ENCODE data around the gene ZNF142. TPM values are rescaled to one million over a fixed set of nuclear protein-coding genes. Genes with fewer than 3 reads are reported as not detected.
A peak's percentile ranks its signal among the peaks of the same experiment; 100 is the strongest.

ZNF142 gene
- polyA plus RNA-seq, 3 donors: 0.72 to 15.6 (median 3.3) TPM

- no peak overlapping the region for H3K27ac Mint-ChIP-seq
- 93% methylated on average over 15 of the region's 15 CpGs for WGBS (ENCODE audit: insufficient coverage)
- H3K79me2 ChIP-seq (ENCODE audit: insufficient read depth, low read length): peaks cover 8% of the 10 kb centered on the region
These were observed 4.5 kb upstream of the ZNF142 start for GRCh38 chr2:218663901-218664300.

DNA sequence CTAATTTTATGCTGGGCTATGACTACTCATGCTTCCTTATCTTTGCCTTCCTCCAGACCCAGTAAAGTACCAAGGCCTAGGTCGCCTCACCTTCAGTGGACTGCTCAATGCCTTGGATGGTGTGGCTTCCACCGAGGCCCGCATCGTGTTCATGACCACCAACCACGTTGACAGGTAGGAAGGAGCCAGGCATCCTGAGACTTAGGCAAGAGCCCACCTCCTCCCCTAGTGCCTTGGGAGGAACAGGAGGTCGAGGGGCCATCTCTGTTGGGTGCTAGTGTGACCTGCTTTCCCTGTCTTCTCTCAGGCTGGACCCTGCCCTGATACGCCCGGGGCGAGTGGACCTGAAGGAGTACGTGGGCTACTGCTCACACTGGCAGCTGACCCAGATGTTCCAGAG, 3.4 kb upstream of the ZNF142 start:
- TF ChIP-seq, protein P1, sequence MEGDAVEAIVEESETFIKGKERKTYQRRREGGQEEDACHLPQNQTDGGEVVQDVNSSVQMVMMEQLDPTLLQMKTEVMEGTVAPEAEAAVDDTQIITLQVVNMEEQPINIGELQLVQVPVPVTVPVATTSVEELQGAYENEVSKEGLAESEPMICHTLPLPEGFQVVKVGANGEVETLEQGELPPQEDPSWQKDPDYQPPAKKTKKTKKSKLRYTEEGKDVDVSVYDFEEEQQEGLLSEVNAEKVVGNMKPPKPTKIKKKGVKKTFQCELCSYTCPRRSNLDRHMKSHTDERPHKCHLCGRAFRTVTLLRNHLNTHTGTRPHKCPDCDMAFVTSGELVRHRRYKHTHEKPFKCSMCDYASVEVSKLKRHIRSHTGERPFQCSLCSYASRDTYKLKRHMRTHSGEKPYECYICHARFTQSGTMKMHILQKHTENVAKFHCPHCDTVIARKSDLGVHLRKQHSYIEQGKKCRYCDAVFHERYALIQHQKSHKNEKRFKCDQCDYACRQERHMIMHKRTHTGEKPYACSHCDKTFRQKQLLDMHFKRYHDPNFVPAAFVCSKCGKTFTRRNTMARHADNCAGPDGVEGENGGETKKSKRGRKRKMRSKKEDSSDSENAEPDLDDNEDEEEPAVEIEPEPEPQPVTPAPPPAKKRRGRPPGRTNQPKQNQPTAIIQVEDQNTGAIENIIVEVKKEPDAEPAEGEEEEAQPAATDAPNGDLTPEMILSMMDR (IDR thresholded peaks at IDR 0.05): no peak
- H3K27ac Mint-ChIP-seq: peak overlapping the region in 1 of 7 donors; percentile 26
- peaks cover 54 to 63% of the 10 kb centered on the region in 2 donors for H3K36me3 Mint-ChIP-seq
- H3K9me3 ChIP-seq (replicated peaks in 1 of 2; ENCODE audit: control insufficient read depth in 1 of 2, insufficient read depth in 1 of 2, low read length in 2 of 2): no peaks in the 10 kb centered on the region
- H3K79me2 ChIP-seq (ENCODE audit: insufficient read depth, low read length): peaks cover 19% of the 10 kb centered on the region
- no peak overlapping the region for H3K27ac ChIP-seq (ENCODE audit: low read depth in 1 of 2, low read length in 2 of 2)
- intact Hi-C loops (cut with micrococcal nuclease): no loop called here
- H3K9ac ChIP-seq (ENCODE audit: insufficient read depth, low read length, poor library complexity, severe bottlenecking): no peak overlapping the region
- no peaks in the 10 kb centered on the region for H3K9me3 Mint-ChIP-seq
- H4K20me1 ChIP-seq (ENCODE audit: insufficient read depth, low read length): no peaks in the 10 kb centered on the region
- no peaks in the 10 kb centered on the region for H3K27me3 ChIP-seq (ENCODE audit: control insufficient read depth in 2 of 2, insufficient read depth in 2 of 2, low read length in 2 of 2)
- no peak overlapping the region for H2AFZ ChIP-seq (ENCODE audit: insufficient read depth, low read depth, low read length, poor library complexity, severe bottlenecking)
- H3K4me2 ChIP-seq (replicated peaks; ENCODE audit: extremely low read depth, low read length, poor library complexity, severe bottlenecking): no peak overlapping the region
- WGBS (ENCODE audit: insufficient coverage): 95% methylated on average over 10 of the region's 10 CpGs
- H3K4me3 Mint-ChIP-seq: no peak overlapping the region
- no peak overlapping the region for H3K4me3 ChIP-seq (replicated peaks in 1 of 3; ENCODE audit: low read depth in 2 of 3, low read length in 3 of 3)
- peaks cover 0 to 3% (median 0%) of the 10 kb centered on the region in 3 donors for H3K27me3 Mint-ChIP-seq (ENCODE audit: low read depth in 3 of 3)
- peaks cover 21% of the 10 kb centered on the region for H3K4me1 Mint-ChIP-seq
- peaks cover 54 to 63% of the 10 kb centered on the region in 2 donors for H3K36me3 ChIP-seq (replicated peaks in 1 of 2; ENCODE audit: control insufficient read depth in 1 of 2, insufficient read depth in 2 of 2, low read length in 2 of 2)
- DNase-seq: peak in 1 of 3 donors; percentile 2
- peaks cover 15 to 19% of the 10 kb centered on the region in 2 donors for H3K4me1 ChIP-seq (ENCODE audit: control insufficient read depth in 1 of 2, insufficient read depth in 2 of 2, low read length in 2 of 2)

More at GRCh38 chr2:218663901-218664300, 4.5 kb upstream of the ZNF142 start:
- H3K9me3 Mint-ChIP-seq: no peaks in the 10 kb centered on the region
- no peak overlapping the region for H3K9ac ChIP-seq (ENCODE audit: insufficient read depth, low read length, poor library complexity, severe bottlenecking)
- H4K20me1 ChIP-seq (ENCODE audit: insufficient read depth, low read length): no peaks in the 10 kb centered on the region
- H3K27ac ChIP-seq (ENCODE audit: low read depth in 1 of 2, low read length in 2 of 2): no peak overlapping the region
- no peaks in the 10 kb centered on the region for H3K9me3 ChIP-seq (replicated peaks in 1 of 2; ENCODE audit: control insufficient read depth in 1 of 2, insufficient read depth in 1 of 2, low read length in 2 of 2)
- H2AFZ ChIP-seq (ENCODE audit: insufficient read depth, low read depth, low read length, poor library complexity, severe bottlenecking): no peak overlapping the region
- peaks cover 57 to 68% of the 10 kb centered on the region in 2 donors for H3K36me3 Mint-ChIP-seq
- no peak overlapping the region for H3K4me3 Mint-ChIP-seq
- no peak overlapping the region for H3K4me3 ChIP-seq (replicated peaks in 1 of 3; ENCODE audit: low read depth in 2 of 3, low read length in 3 of 3)
- H3K27me3 Mint-ChIP-seq (ENCODE audit: low read depth in 3 of 3): peaks cover 0 to 3% (median 0%) of the 10 kb centered on the region in 3 donors
- peaks cover 61 to 72% of the 10 kb centered on the region in 2 donors for H3K36me3 ChIP-seq (replicated peaks in 1 of 2; ENCODE audit: control insufficient read depth in 1 of 2, insufficient read depth in 2 of 2, low read length in 2 of 2)
- no peak overlapping the region for H3K4me2 ChIP-seq (replicated peaks; ENCODE audit: extremely low read depth, low read length, poor library complexity, severe bottlenecking)
- TF ChIP-seq, protein P1 (IDR thresholded peaks at IDR 0.05): no peak
- peaks cover 9 to 11% of the 10 kb centered on the region in 2 donors for H3K4me1 ChIP-seq (ENCODE audit: control insufficient read depth in 1 of 2, insufficient read depth in 2 of 2, low read length in 2 of 2)
- intact Hi-C loops (cut with micrococcal nuclease): no loop called here
- DNase-seq: no peak
- no peaks in the 10 kb centered on the region for H3K27me3 ChIP-seq (ENCODE audit: control insufficient read depth in 2 of 2, insufficient read depth in 2 of 2, low read length in 2 of 2)
- H3K4me1 Mint-ChIP-seq: peaks cover 13% of the 10 kb centered on the region
